CD14-positive monocyte (primary cell): ENCODE measurements around the gene KRTAP12-2. TPM values are rescaled to one million over a fixed set of nuclear protein-coding genes. Genes with fewer than 3 reads are reported as not detected.
"Not testable (repeated sequence)": the region's sequence is repeated elsewhere in the genome, so short reads cannot be mapped to it uniquely, and the experiment has no call there.

Source experiments
- DNase-seq, 3 donors: peaks; one replicate each; pipeline ENCODE4 v3.0.0-alpha.2; 2011 to 2022
- H2AFZ ChIP-seq: 2 replicates; pipeline ENCODE4 v1.6.0; 2012; ENCODE audit warnings: mild to moderate bottlenecking, low read depth, low read length, inconsistent platforms; ENCODE audit not compliant: insufficient read depth, poor library complexity, severe bottlenecking
- H3K27ac ChIP-seq, 2 donors: 1 replicate in 1 of 2; 2 replicates in 1 of 2; pipeline ENCODE4 v1.5.1; 2012 to 2013; ENCODE audit warnings: low read length in 2 of 2, control low read depth in 1 of 2, inconsistent platforms in 1 of 2, low read depth in 1 of 2, mild to moderate bottlenecking in 1 of 2
- H3K27me3 ChIP-seq, 2 donors: one replicate each; pipeline versions ENCODE4 v1.6.0 to v1.6.1; 2011 to 2013; ENCODE audit warnings: low read length in 2 of 2; ENCODE audit not compliant: control insufficient read depth in 2 of 2, insufficient read depth in 2 of 2
- H3K36me3 ChIP-seq, 2 donors: replicated peaks in 1 of 2; 1 replicate in 1 of 2; 2 replicates in 1 of 2; pipeline versions ENCODE4 v1.5.1 to v1.6.1; 2012 to 2013; ENCODE audit warnings: low read length in 2 of 2, control low read depth in 1 of 2, inconsistent platforms in 1 of 2, mild to moderate bottlenecking in 1 of 2; ENCODE audit not compliant: insufficient read depth in 2 of 2, control insufficient read depth in 1 of 2
- H3K4me1 ChIP-seq, 2 donors: 1 replicate in 1 of 2; 2 replicates in 1 of 2; pipeline versions ENCODE4 v1.5.1 to v1.6.1; 2012 to 2013; ENCODE audit warnings: low read length in 2 of 2, control low read depth in 1 of 2, inconsistent platforms in 1 of 2, mild to moderate bottlenecking in 1 of 2, moderate library complexity in 1 of 2; ENCODE audit not compliant: insufficient read depth in 2 of 2, control insufficient read depth in 1 of 2
- H3K4me2 ChIP-seq: replicated peaks from 2 replicates; pipeline ENCODE3; 2012; ENCODE audit warnings: low read length, moderate library complexity, mild to moderate bottlenecking; ENCODE audit not compliant: poor library complexity, severe bottlenecking; ENCODE audit errors: extremely low read depth
- H3K4me3 ChIP-seq, 3 experiments: fragments of 200-600 bp in 1 of 3; sonication (generic) in 1 of 3; replicated peaks in 1 of 3; 1 replicate in 2 of 3; 2 replicates in 1 of 3; pipeline ENCODE4 v1.5.1; 2011 to 2013; ENCODE audit warnings: low read length in 3 of 3, mild to moderate bottlenecking in 3 of 3, control low read depth in 2 of 3, low read depth in 2 of 3, inconsistent platforms in 1 of 3, moderate library complexity in 1 of 3
- H3K79me2 ChIP-seq: 2 replicates; pipeline ENCODE4 v1.6.0; 2012; ENCODE audit warnings: mild to moderate bottlenecking, control low read depth, inconsistent platforms, low read length, moderate library complexity; ENCODE audit not compliant: insufficient read depth
- H3K9ac ChIP-seq: 2 replicates; pipeline ENCODE4 v1.6.0; 2017; ENCODE audit warnings: low read length, mild to moderate bottlenecking; ENCODE audit not compliant: insufficient read depth, poor library complexity, severe bottlenecking
- H3K9me3 ChIP-seq, 2 donors: replicated peaks in 1 of 2; 1 replicate in 1 of 2; 2 replicates in 1 of 2; pipeline versions ENCODE4 v1.5.1 to v1.6.1; 2012 to 2013; ENCODE audit warnings: low read length in 2 of 2, control low read depth in 1 of 2; ENCODE audit not compliant: control insufficient read depth in 1 of 2, insufficient read depth in 1 of 2
- H4K20me1 ChIP-seq: 2 replicates; pipeline ENCODE4 v1.6.0; 2012; ENCODE audit warnings: mild to moderate bottlenecking, low read length, control low read depth, moderate library complexity; ENCODE audit not compliant: insufficient read depth
- H3K27ac Mint-ChIP-seq, 7 donors: one replicate each; pipeline ENCODE4 v1.8.0; 2020; ENCODE audit warnings: mild to moderate bottlenecking in 7 of 7, mixed read lengths in 7 of 7, moderate library complexity in 6 of 7, inconsistent platforms in 2 of 7
- H3K27me3 Mint-ChIP-seq, 3 donors: one replicate each; pipeline ENCODE4 v1.8.0; 2021 to 2022; ENCODE audit warnings: low read depth in 3 of 3, mild to moderate bottlenecking in 3 of 3, mixed read lengths in 3 of 3, moderate library complexity in 3 of 3, inconsistent platforms in 1 of 3
- H3K36me3 Mint-ChIP-seq, 2 donors: one replicate each; pipeline ENCODE4 v1.8.0; 2020; ENCODE audit warnings: mixed read lengths in 2 of 2, inconsistent platforms in 1 of 2, mild to moderate bottlenecking in 1 of 2
- H3K4me1 Mint-ChIP-seq: one replicate; pipeline ENCODE4 v1.8.0; 2020; ENCODE audit warnings: mild to moderate bottlenecking, mixed read lengths
- H3K4me3 Mint-ChIP-seq, 2 donors: one replicate each; pipeline ENCODE4 v1.8.0; 2020; ENCODE audit warnings: mild to moderate bottlenecking in 2 of 2, mixed read lengths in 2 of 2, moderate library complexity in 1 of 2
- H3K9me3 Mint-ChIP-seq, 7 donors: one replicate each; pipeline ENCODE4 v1.8.0; 2020 to 2022; ENCODE audit warnings: mixed read lengths in 7 of 7, mild to moderate bottlenecking in 6 of 7, moderate library complexity in 6 of 7, inconsistent platforms in 2 of 7
- WGBS: methylation state at CpG from one replicate; pipeline ENCODE4 v1.1.5; 2013; ENCODE audit warnings: missing lambda C conversion rate; ENCODE audit not compliant: insufficient coverage; 5-methylcytosine and 5-hydroxymethylcytosine counted together
- intact Hi-C, 2 donors: fragments of 100-400 bp; cut with micrococcal nuclease; formaldehyde crosslinking; loops; one replicate each; pipeline versions ENCODE4 v1.15.0 to v1.15.1; 2023
- polyA plus RNA-seq, 3 donors: library from polyadenylated mRNA; depleted of rRNA in 1 of 3; unstranded in 2 of 3; stranded (reverse) in 1 of 3; fragments of 300-500 nt in 2 of 3; fragments of >200 nt in 1 of 3; fragmentation: Illumina TruSeq in 2 of 3; gene quantifications; 1 replicate in 2 of 3; 2 replicates in 1 of 3; pipeline ENCODE4 v1.2.3, GENCODE V29; 2012 to 2021
- TF ChIP-seq, protein P1 (sequence below): fragments of 200-600 bp; IDR thresholded peaks from one replicate; pipeline ENCODE4 v1.8.0; 2022; ENCODE audit warnings: antibody characterized with exemption, mild to moderate bottlenecking

The KRTAP12-2 gene
- polyA plus RNA-seq, 3 donors = not detected

DNA sequence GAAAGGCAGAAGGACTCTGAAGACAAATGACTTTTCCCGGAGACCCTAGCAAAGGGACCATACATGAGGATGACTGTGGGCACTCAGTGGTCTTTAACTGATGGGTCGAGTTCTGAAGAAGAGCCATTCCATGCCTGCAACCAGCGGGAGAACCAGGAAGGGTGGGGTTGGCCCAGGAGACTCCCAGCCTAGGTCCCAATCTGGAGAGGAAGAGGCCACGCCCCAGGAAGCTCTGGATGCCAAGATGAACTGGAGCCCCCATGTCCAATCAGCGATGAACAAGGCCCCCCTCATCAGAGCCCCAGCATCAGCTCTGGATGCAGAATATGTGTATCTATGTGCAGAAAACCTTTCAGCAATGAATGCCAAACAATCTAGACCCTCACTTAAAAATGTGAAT, 26.0 kb downstream of the KRTAP12-2 start:
- peaks cover 19 to 48% (median 41%) of the 10 kb centered on the region in 7 donors for H3K9me3 Mint-ChIP-seq
- Histone ChIP-seq H2AFZ (no peak overlapping the region), H3K4me3 (no peak overlapping the region), H3K9me3 (peaks cover 34 to 37% of the 10 kb centered on the region in 2 donors), H3K4me1 (no peaks in the 10 kb centered on the region), H3K9ac (no peak overlapping the region), H3K27me3 (no peaks in the 10 kb centered on the region), H3K36me3 (no peaks in the 10 kb centered on the region), H3K27ac (no peak overlapping the region), H4K20me1 (no peaks in the 10 kb centered on the region), H3K79me2 (no peaks in the 10 kb centered on the region), H3K4me2 (no peak overlapping the region)
- H3K4me3 Mint-ChIP-seq = no peak overlapping the region
- H3K27ac Mint-ChIP-seq = no peak overlapping the region
- TF ChIP-seq, protein P1, sequence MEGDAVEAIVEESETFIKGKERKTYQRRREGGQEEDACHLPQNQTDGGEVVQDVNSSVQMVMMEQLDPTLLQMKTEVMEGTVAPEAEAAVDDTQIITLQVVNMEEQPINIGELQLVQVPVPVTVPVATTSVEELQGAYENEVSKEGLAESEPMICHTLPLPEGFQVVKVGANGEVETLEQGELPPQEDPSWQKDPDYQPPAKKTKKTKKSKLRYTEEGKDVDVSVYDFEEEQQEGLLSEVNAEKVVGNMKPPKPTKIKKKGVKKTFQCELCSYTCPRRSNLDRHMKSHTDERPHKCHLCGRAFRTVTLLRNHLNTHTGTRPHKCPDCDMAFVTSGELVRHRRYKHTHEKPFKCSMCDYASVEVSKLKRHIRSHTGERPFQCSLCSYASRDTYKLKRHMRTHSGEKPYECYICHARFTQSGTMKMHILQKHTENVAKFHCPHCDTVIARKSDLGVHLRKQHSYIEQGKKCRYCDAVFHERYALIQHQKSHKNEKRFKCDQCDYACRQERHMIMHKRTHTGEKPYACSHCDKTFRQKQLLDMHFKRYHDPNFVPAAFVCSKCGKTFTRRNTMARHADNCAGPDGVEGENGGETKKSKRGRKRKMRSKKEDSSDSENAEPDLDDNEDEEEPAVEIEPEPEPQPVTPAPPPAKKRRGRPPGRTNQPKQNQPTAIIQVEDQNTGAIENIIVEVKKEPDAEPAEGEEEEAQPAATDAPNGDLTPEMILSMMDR = no peak
- 97% methylated on average over 3 of the region's 5 CpGs for WGBS
- H3K27me3 Mint-ChIP-seq = peaks cover 5 to 8% (median 7%) of the 10 kb centered on the region in 3 donors
- H3K4me1 Mint-ChIP-seq = no peaks in the 10 kb centered on the region
- DNase-seq = no peak
- intact Hi-C loops = no loop called here
- H3K36me3 Mint-ChIP-seq = no peaks in the 10 kb centered on the region

DNA sequence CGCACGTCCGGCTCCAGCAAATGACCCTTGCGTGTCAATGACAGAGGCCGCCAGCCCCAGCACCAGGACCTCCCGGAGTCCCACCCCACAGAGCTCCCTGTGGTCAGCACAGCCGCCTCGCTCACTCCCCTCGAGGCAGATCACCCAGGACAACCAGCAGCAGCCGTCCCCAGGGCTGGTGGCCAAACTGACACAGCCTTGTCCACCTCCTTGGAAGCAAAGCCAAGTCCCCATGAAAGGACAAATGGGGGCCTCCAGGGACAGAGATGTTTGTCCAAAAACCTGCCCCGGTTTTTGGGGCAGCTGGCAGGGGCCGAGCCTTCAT, 27.4 kb downstream of the KRTAP12-2 start:
- H2AFZ ChIP-seq = no peak overlapping the region
- H3K27me3 ChIP-seq = no peaks in the 10 kb centered on the region
- no peak overlapping the region for H3K4me3 Mint-ChIP-seq
- H3K9ac ChIP-seq = no peak overlapping the region
- no peak overlapping the region for H3K4me2 ChIP-seq
- no peak overlapping the region for H3K27ac Mint-ChIP-seq
- H3K9me3 Mint-ChIP-seq = peaks cover 11 to 36% (median 26%) of the 10 kb centered on the region in 7 donors
- no peaks in the 10 kb centered on the region for H3K79me2 ChIP-seq
- H3K4me3 ChIP-seq = no peak overlapping the region
- peaks cover 21 to 31% of the 10 kb centered on the region in 2 donors for H3K9me3 ChIP-seq
- H3K27me3 Mint-ChIP-seq = peaks cover 5 to 8% (median 7%) of the 10 kb centered on the region in 3 donors
- no peaks in the 10 kb centered on the region for H4K20me1 ChIP-seq
- WGBS = 92% methylated on average over 9 of the region's 12 CpGs
- no peaks in the 10 kb centered on the region for H3K4me1 ChIP-seq
- H3K4me1 Mint-ChIP-seq = no peaks in the 10 kb centered on the region
- H3K36me3 ChIP-seq = no peaks in the 10 kb centered on the region
- intact Hi-C loops = no loop called here
- no peak overlapping the region for H3K27ac ChIP-seq
- TF ChIP-seq, protein P1 = no peak
- no peak for DNase-seq
- no peaks in the 10 kb centered on the region for H3K36me3 Mint-ChIP-seq

- H3K27ac Mint-ChIP-seq, H3K4me3 ChIP-seq, H3K27ac ChIP-seq, H3K27me3 ChIP-seq, H4K20me1 ChIP-seq, DNase-seq, H3K4me3 Mint-ChIP-seq, H3K9ac ChIP-seq, H2AFZ ChIP-seq, H3K36me3 ChIP-seq, H3K4me1 Mint-ChIP-seq, H3K4me2 ChIP-seq, intact Hi-C loops, H3K4me1 ChIP-seq, H3K79me2 ChIP-seq, H3K36me3 Mint-ChIP-seq: not testable (repeated sequence)
- H3K9me3 Mint-ChIP-seq = peaks cover 9 to 30% (median 20%) of the 10 kb centered on the region in 7 donors
- WGBS = 95% methylated on average over 13 of the region's 21 CpGs
- H3K27me3 Mint-ChIP-seq = peaks cover 4 to 11% (median 9%) of the 10 kb centered on the region in 3 donors
- H3K9me3 ChIP-seq = peaks cover 16 to 26% of the 10 kb centered on the region in 2 donors
Measured at GRCh38 chr21:44638506-44639330, 28.0 kb downstream of the KRTAP12-2 start.
